Stomach smooth muscle (tissue), 2 donors: Measurements from ENCODE around the gene RBPMS2.

ENCODE experiments used
- H3K27ac ChIP-seq: one replicate; pipeline ENCODE4 v1.7.0; 2013; ENCODE audit warnings: mild to moderate bottlenecking, low read length, inconsistent platforms
- H3K27me3 ChIP-seq, 2 donors: one replicate each; pipeline ENCODE4 v1.7.0; 2013; ENCODE audit warnings: low read length in 2 of 2; ENCODE audit not compliant: insufficient read depth in 2 of 2, control insufficient read depth in 1 of 2
- H3K36me3 ChIP-seq, 2 donors: one replicate each; pipeline ENCODE4 v1.7.0; 2013; ENCODE audit warnings: low read length in 2 of 2; ENCODE audit not compliant: control insufficient read depth in 2 of 2, insufficient read depth in 2 of 2
- H3K4me1 ChIP-seq: one replicate; pipeline ENCODE4 v1.7.0; 2013; ENCODE audit warnings: low read length; ENCODE audit not compliant: control insufficient read depth, insufficient read depth
- H3K4me3 ChIP-seq, 2 donors: one replicate each; pipeline ENCODE4 v1.7.0; 2013; ENCODE audit warnings: low read length in 2 of 2
- H3K9ac ChIP-seq, 2 donors: one replicate each; pipeline ENCODE4 v1.7.0; 2013; ENCODE audit warnings: low read length in 2 of 2, mild to moderate bottlenecking in 1 of 2
- H3K9me3 ChIP-seq, 2 donors: one replicate each; pipeline ENCODE4 v1.7.0; 2013; ENCODE audit warnings: low read length in 2 of 2; ENCODE audit not compliant: control insufficient read depth in 2 of 2
- donor health status: healthy.
- donor health status: Pancreatic carcinoma.

Gene RBPMS2

GRCh38 chr15:64694816-64695215, 80.6 kb downstream of the RBPMS2 start:
- no peaks in the 10 kb centered on the region for H3K9me3 ChIP-seq
- H3K4me1 ChIP-seq = peaks cover 71% of the 10 kb centered on the region
- H3K4me3 ChIP-seq = no peak overlapping the region
- H3K36me3 ChIP-seq = peaks cover 13 to 14% of the 10 kb centered on the region in 2 donors
- H3K27me3 ChIP-seq = no peaks in the 10 kb centered on the region
- no peak overlapping the region for H3K9ac ChIP-seq
- H3K27ac ChIP-seq = peak overlapping the region; percentile 88

DNA sequence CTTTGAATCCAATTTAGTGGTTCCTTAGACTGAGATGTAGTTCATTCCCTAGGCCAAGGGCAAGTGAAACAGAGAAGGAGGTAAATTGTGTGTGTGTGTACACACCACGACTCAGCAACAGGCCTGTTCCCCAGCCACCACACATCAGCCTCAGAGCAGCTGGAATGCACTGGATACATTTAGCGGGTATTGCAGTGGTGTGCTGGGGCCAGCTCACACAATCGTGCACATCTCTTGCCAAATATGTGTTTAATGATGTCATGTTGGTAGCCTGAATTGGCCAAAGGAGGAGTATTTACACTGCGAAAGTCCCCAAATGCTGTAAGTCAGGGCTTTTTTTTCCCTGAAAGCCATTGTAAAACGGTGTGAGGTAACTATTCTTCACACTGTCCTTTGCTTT, 82.3 kb downstream of the RBPMS2 start:
- Histone ChIP-seq H3K36me3 (peaks cover 23 to 25% of the 10 kb centered on the region in 2 donors), H3K27ac (peak overlapping the region; percentile 88), H3K4me1 (peaks cover 67% of the 10 kb centered on the region), H3K27me3 (no peaks in the 10 kb centered on the region), H3K9me3 (no peaks in the 10 kb centered on the region), H3K4me3 (peak overlapping the region in 1 of 2 donors; percentile 22), H3K9ac (peak overlapping the region; percentile 54 to 60)

GRCh38 chr15:64691896-64692565, 83.4 kb downstream of the RBPMS2 start:
- H3K27ac ChIP-seq = peak overlapping the region; percentile 88
- peaks cover 72% of the 10 kb centered on the region for H3K4me1 ChIP-seq
- H3K36me3 ChIP-seq = peaks cover 28 to 30% of the 10 kb centered on the region in 2 donors
- H3K9me3 ChIP-seq = no peaks in the 10 kb centered on the region
- H3K27me3 ChIP-seq = no peaks in the 10 kb centered on the region
- H3K9ac ChIP-seq = peak overlapping the region in 1 of 2 donors; percentile 12
- no peak overlapping the region for H3K4me3 ChIP-seq

GRCh38 chr15:64690578-64691296, 84.7 kb downstream of the RBPMS2 start:
- Histone ChIP-seq H3K27ac (peak overlapping the region; percentile 88), H3K4me3 (no peak overlapping the region), H3K9me3 (no peaks in the 10 kb centered on the region), H3K4me1 (peaks cover 67% of the 10 kb centered on the region), H3K27me3 (no peaks in the 10 kb centered on the region), H3K36me3 (peaks cover 31% of the 10 kb centered on the region in 2 donors), H3K9ac (peak overlapping the region in 1 of 2 donors; percentile 60)

GRCh38 chr15:64690008-64690407, 85.4 kb downstream of the RBPMS2 start:
- Histone ChIP-seq H3K9ac (no peak overlapping the region), H3K4me3 (no peak overlapping the region), H3K27me3 (no peaks in the 10 kb centered on the region), H3K27ac (peak overlapping the region; percentile 88), H3K9me3 (no peaks in the 10 kb centered on the region), H3K4me1 (peaks cover 60% of the 10 kb centered on the region), H3K36me3 (peaks cover 31 to 33% of the 10 kb centered on the region in 2 donors)
